IPS-20b (cell line): ENCODE data around the gene FZR1.

ENCODE experiments used
- H3K27ac ChIP-seq: one replicate; pipeline ENCODE4 v1.5.1; 2013; ENCODE audit warnings: low read length
- H3K27me3 ChIP-seq: 2 replicates; pipeline ENCODE4 v1.6.1; 2013; ENCODE audit warnings: mild to moderate bottlenecking, low read length, inconsistent platforms; ENCODE audit not compliant: insufficient read depth
- H3K36me3 ChIP-seq: 2 replicates; pipeline ENCODE4 v1.6.1; 2013; ENCODE audit warnings: low read depth, mild to moderate bottlenecking, inconsistent platforms, low read length, moderate library complexity; ENCODE audit not compliant: insufficient read depth
- H3K4me1 ChIP-seq: 2 replicates; pipeline ENCODE4 v1.6.1; 2013; ENCODE audit warnings: mild to moderate bottlenecking, control low read depth, inconsistent platforms, low read length, moderate library complexity; ENCODE audit not compliant: insufficient read depth
- H3K4me3 ChIP-seq: 2 replicates; pipeline ENCODE4 v1.5.1; 2013; ENCODE audit warnings: mild to moderate bottlenecking, low read length, inconsistent platforms
- H3K9ac ChIP-seq: 2 replicates; pipeline ENCODE4 v1.6.1; 2013; ENCODE audit warnings: low read depth, mild to moderate bottlenecking, inconsistent platforms, low read length, moderate library complexity
- H3K9me3 ChIP-seq: 2 replicates; pipeline ENCODE4 v1.6.1; 2013; ENCODE audit warnings: mild to moderate bottlenecking, low read depth, low read length, inconsistent platforms; ENCODE audit not compliant: insufficient read depth

Gene FZR1

DNA sequence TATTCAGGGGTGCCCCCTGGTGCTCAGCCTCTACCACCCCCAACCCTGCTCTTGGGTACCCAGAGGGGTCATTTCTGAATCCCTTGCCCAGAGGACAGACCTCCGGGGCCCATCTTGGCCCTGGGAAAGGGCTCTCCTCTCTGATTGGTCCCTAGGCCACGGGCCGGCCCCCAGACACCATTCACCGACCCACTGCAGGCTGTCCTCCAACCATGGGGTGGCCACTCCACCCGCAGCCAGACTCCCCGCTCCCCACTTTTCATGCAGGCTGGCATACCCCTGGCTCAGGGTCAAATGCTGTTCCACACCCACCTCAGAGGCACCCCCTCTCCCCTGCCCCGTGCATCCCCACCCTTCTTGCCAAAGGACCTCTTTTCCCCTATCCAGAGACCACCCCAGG lies 40.6 kb upstream of the FZR1 start:
- Histone ChIP-seq H3K9me3 (peaks cover 4% of the 10 kb centered on the region; the same call in 1 of the 2 replicates), H3K36me3 (no peaks in the 10 kb centered on the region), H3K9ac (no peak overlapping the region), H3K4me3 (no peak overlapping the region), H3K27ac (no peak overlapping the region), H3K27me3 (peaks cover 79% of the 10 kb centered on the region), H3K4me1 (no peaks in the 10 kb centered on the region)

DNA sequence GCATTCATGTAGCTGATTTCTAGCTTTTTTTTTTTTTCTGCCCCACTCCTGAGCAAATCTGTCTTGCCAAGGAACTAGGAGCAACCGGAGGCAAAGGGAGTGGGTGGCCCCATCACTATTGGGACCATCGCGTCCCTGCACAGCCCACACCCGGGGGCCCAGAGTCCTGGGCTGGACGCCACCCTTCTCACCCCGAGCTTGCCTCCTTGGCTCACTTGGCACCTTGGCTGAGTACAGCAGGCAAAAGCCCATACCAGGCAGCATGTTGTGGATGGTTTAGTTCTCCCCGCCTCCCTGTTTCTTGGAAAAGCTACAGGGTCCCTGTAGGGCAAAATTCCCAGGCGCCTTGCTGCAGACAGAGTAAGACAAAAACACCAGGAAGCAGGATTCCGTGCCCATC lies 39.5 kb upstream of the FZR1 start:
- no peaks in the 10 kb centered on the region for H3K36me3 ChIP-seq
- H3K9ac ChIP-seq: no peak overlapping the region
- H3K4me1 ChIP-seq: no peaks in the 10 kb centered on the region

DNA sequence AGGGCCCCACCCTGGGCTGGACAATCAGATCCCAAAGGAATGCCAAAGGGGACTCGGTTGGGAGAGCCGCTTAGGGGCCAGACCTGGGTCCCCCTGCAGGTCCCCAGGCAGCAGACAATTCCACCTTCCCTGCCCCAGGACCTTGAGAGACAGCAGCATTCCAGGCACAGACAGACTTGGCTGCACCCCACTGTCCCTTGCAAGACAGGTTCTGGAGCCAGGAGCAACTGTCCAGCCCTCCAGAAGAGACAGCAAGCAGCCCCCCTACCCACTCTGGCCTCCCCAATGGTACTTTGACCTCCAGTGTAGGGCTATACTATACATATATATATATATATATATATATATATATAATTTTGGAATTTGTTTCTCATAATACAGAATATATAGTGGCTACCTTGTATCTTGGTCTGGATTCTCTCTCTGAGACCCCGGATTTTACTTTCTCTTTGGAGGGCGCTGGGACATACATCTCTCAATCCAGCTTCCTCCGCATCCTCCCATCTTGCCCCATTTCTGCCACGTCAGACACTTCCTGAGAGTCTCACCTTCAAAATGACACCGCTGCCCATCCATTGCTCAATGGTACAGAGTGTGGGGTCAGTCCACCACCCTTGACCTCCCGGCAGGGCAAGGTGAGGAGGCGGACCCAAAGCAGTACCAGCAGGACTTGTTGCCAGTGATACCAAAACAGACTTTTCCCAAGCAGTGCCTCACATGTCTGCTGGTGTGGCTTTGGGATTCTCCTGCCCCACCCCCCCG lies 38.5 kb upstream of the FZR1 start:
- H3K9ac ChIP-seq: no peak overlapping the region
- H3K27me3 ChIP-seq: peaks cover 78% of the 10 kb centered on the region
- H3K36me3 ChIP-seq: no peaks in the 10 kb centered on the region
- no peaks in the 10 kb centered on the region for H3K4me1 ChIP-seq
- no peak overlapping the region for H3K4me3 ChIP-seq
- peaks cover 4% of the 10 kb centered on the region; the same call in 1 of the 2 replicates for H3K9me3 ChIP-seq
- H3K27ac ChIP-seq: no peak overlapping the region

More for the DNA sequence above, 39.5 kb upstream of the FZR1 start:
- no peak overlapping the region for H3K4me3 ChIP-seq
- H3K9me3 ChIP-seq: peaks cover 4% of the 10 kb centered on the region; the same call in 1 of the 2 replicates
- peaks cover 76% of the 10 kb centered on the region for H3K27me3 ChIP-seq
- H3K27ac ChIP-seq: no peak overlapping the region

DNA sequence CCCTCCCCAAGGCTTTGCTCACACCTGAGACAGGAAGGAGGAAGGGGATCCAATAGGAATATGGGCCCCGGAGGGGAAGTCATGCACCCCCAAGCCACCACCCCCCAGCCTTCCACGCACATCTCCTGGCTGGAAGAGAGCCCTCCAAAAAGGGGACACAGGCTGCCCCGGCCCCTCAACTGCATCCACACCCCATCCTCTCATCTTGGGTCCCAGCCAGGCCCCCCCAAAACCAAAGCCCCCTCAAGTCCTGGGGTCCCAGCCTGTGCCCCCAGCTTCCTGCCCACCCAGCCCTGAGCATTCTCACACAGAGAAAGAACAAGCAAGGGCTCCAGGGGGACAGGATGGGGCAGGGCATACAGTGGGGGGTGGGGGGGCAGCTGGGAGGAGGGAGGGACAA lies 37.9 kb upstream of the FZR1 start:
- Histone ChIP-seq H3K9ac (no peak overlapping the region), H3K27ac (no peak overlapping the region), H3K27me3 (peaks cover 72% of the 10 kb centered on the region), H3K9me3 (peaks cover 4% of the 10 kb centered on the region; the same call in 1 of the 2 replicates), H3K36me3 (no peaks in the 10 kb centered on the region), H3K4me1 (no peaks in the 10 kb centered on the region), H3K4me3 (no peak overlapping the region)

DNA sequence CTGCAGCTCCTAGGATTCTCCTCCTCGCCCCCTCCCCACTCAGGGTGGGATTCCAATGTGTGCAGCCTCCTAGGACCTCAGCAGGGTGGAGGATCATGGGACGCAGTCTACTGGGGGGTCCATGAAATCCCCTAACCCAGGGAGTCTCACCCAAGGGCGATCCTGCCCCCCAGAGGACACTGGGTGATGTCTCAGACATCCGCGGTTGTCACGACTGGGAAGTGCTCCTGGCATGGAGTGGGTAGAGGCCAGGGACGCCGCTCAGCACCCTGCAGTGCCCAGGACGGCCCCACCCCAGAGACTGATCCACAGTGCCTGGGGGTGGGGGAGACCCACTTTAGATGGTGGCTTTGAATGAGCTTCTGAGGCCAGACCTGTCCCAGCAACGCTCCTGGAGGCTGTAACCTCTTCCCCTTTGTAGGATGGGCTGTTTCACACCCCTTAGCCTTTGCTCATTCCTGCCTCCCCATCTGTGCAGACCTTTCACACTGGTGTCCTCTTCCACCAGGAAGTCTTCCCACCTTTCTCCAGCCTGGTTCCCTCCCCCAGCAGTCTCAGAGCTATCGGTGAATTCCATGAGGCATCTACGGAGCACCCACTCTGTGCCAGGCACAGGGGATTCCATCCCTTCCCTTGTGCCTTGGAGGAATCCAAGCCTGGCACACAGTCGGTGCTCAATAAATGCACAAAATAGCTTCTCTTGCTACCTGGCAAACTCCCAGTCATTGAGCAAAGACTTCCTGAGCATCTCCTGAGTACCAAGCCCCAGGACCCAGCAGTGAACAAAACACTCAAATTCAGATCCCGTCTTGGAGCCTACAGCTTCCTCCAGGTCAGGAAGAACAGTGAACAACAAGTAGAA lies 36.2 kb upstream of the FZR1 start:
- Histone ChIP-seq H3K4me3 (no peak overlapping the region), H3K4me1 (no peaks in the 10 kb centered on the region), H3K36me3 (no peaks in the 10 kb centered on the region), H3K27me3 (peaks cover 56% of the 10 kb centered on the region), H3K9ac (no peak overlapping the region), H3K9me3 (peaks cover 4% of the 10 kb centered on the region; the same call in 1 of the 2 replicates), H3K27ac (no peak overlapping the region)

DNA sequence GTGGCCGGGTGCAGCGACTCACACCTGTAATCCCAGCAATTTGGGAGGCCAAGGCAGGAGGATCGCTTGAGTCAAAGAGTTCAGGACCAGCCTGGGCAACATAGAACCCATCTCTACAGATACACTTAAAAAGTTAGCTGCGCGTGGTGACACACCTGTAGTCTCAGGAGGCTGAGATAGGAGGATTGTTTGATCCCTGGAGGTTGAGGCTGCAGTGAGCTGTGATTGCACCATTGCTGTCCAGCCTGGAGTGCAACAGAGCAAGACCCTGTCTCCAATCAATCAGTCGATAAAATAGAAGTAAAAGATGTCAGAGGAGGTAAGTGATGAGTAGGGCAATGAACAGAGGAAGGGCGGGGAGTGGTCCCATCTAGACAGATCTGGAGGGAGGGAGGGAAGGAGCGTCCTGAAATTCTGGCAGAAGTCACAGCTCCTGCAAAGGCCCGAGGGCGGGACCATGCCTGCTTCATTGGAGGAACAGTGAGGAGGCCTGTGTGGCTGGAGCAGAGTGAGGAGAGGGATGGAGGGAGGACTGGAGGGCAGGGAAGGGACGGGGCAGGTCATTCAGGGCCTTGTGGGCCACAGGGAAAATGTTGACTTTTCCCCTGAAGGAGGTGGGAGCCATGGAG lies 35.5 kb upstream of the FZR1 start:
- H3K9ac ChIP-seq: no peak overlapping the region

DNA sequence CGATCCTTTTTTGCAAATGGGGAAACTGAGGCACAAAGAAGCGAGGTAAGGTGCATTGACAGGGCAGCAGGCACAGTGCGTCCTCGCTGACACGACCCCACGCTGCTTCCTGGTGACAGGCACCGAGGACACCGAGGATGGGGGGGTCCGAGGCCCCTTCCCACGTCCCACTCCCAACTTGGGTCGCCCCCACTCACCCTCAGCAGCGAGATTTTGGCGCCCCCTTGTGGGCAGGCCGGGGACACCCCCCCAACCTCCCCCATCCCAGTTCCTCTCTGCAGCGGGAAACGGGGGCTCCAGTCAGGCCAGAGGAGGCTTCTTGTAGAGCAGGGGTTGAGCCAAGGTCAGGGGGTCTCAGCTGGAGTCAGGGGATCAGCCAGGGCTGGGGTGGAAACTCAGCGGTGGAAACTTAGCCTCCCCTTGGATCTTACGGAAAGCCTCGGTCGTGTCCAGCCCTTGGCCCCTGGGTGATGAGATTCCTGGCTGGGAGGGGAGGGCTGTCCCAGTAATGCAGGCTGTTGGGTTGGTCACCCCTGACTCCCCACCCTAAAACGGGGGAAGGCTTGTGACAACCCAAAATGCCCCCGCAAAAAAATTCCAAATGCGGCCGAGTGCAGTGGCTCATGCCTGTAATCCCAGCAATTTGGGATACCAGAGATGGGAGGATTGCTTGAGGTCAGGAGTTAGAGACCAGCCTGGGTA lies 34.0 kb upstream of the FZR1 start:
- peaks cover 4% of the 10 kb centered on the region; the same call in 1 of the 2 replicates for H3K9me3 ChIP-seq
- no peak overlapping the region for H3K9ac ChIP-seq
- H3K27ac ChIP-seq: no peak overlapping the region
- H3K36me3 ChIP-seq: no peaks in the 10 kb centered on the region
- H3K4me3 ChIP-seq: no peak overlapping the region
- H3K27me3 ChIP-seq: peaks cover 50% of the 10 kb centered on the region
- H3K4me1 ChIP-seq: no peaks in the 10 kb centered on the region

More for the DNA sequence above, 35.5 kb upstream of the FZR1 start:
- Histone ChIP-seq H3K4me3 (no peak overlapping the region), H3K4me1 (no peaks in the 10 kb centered on the region), H3K27ac (no peak overlapping the region), H3K9me3 (peaks cover 4% of the 10 kb centered on the region; the same call in 1 of the 2 replicates), H3K36me3 (no peaks in the 10 kb centered on the region), H3K27me3 (peaks cover 55% of the 10 kb centered on the region)

DNA sequence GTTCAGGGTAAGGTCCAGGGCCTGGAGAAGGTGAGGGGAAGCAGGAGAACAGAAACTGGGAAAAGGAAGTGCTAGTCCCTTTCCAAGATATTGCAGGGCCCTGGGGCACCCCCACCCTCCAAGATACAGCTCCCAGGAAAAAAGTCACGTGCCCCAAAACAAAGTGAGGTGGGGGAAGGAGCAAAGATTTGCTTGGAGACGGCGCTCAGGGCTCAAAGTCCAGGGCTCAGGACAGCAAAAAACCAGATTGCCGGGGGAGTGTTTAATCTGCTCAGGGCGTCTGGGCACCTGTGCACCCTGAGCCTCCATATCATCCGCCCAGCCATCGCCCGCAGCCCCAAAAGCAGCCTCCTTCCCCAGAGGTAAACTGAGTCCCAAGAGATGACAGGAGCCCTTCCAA lies 32.1 kb upstream of the FZR1 start:
- Histone ChIP-seq H3K27ac (no peak overlapping the region), H3K4me1 (no peaks in the 10 kb centered on the region), H3K9me3 (no peaks in the 10 kb centered on the region), H3K4me3 (no peak overlapping the region), H3K9ac (no peak overlapping the region), H3K27me3 (peaks cover 57% of the 10 kb centered on the region), H3K36me3 (no peaks in the 10 kb centered on the region)

DNA sequence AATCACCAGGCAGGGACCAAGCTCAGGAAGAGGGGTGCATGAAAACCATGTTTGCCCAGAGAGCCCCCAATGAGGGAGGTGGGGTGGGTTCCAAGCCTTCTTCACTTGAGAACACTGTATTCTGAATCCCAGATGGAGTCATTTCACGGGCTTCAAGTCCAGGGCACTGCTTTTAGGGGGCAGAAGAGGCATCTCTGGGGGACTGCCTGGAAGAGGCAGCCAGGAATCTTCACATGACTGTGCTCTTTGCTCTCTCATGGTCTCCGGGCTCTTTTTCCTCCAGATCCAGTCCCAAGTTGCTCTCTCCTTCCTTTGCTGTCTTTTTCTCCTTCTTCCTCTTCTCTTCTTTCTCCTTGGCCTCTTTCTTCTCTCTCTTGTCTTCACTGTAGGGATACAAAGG lies 31.5 kb upstream of the FZR1 start:
- Histone ChIP-seq H3K4me3 (no peak overlapping the region), H3K36me3 (no peaks in the 10 kb centered on the region), H3K27ac (no peak overlapping the region), H3K4me1 (no peaks in the 10 kb centered on the region), H3K9me3 (no peaks in the 10 kb centered on the region), H3K9ac (no peak overlapping the region), H3K27me3 (peaks cover 51% of the 10 kb centered on the region)

DNA sequence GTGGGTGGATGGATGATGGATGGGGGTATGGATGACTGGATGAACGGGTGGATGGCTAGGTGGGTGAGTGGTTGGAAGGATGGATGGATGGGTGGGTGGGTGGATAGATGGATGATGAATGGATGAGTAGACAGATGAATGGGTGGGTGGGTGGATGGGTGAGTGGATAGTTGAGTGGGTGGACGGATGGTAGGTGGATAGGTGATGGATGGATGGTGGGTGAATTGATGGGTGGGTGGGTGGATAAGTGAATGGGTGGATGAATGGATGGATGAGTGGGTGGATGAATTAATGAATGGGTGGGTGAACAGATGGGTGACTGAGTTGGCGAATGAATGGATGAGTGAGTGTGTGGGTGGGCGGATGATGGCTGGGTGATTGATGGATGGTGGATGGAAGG lies 30.7 kb upstream of the FZR1 start:
- H3K27ac ChIP-seq: no peak overlapping the region
- H3K9me3 ChIP-seq: no peaks in the 10 kb centered on the region

DNA sequence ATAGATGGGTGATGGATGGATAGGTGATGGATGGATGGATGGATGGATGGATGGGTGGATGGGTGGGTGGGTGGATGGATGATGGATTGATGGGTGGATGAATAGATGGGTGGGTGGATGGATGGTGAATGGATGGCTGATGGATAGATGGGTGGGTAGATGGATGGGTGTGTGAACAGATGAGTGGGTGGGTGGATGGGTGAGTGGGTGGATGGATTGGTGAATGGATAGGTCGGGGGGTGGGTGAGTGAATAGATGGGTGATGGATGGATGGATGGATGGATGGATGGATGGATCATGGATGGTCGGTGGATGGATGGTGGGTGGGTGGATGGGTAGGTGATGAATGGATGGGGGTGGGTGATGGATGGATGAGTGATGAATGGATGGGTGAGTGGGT lies 29.3 kb upstream of the FZR1 start:
- H3K9ac ChIP-seq: no peak overlapping the region
- H3K4me1 ChIP-seq: no peaks in the 10 kb centered on the region
- no peak overlapping the region for H3K27ac ChIP-seq
- H3K4me3 ChIP-seq: no peak overlapping the region
- H3K27me3 ChIP-seq: peaks cover 33% of the 10 kb centered on the region
- H3K36me3 ChIP-seq: no peaks in the 10 kb centered on the region
- H3K9me3 ChIP-seq: no peaks in the 10 kb centered on the region

More for the DNA sequence above, 30.7 kb upstream of the FZR1 start:
- H3K4me1 ChIP-seq: no peaks in the 10 kb centered on the region
- no peaks in the 10 kb centered on the region for H3K36me3 ChIP-seq
- H3K9ac ChIP-seq: no peak overlapping the region
- H3K4me3 ChIP-seq: no peak overlapping the region
- H3K27me3 ChIP-seq: peaks cover 43% of the 10 kb centered on the region
